Activated naive CD4-positive, alpha-beta T cell treated with anti-CD3 and anti-CD28 coated beads, Interleukin-2, amount 10 ng/mL, durations not matched to agents 7 days and 5 days (primary cell): ENCODE results near the gene CSE1L.
"Not testable (repeated sequence)": the region's sequence is repeated elsewhere in the genome, so short reads cannot be mapped to it uniquely, and the experiment has no call there.

Experiments used
- CTCF ChIA-PET: fragments of 350-600 bp; sonication (Branson Sonifier 250); formaldehyde crosslinking; loops from one replicate; lab custom pipeline; 2021; ENCODE audit warnings: antibody characterized with exemption; lab: Charles Lee
- DNase-seq: peaks from one replicate; pipeline ENCODE4 v3.0.0-alpha.2; 2020
- H3K27ac Mint-ChIP-seq: one replicate; pipeline ENCODE4 v1.8.0; 2021; ENCODE audit warnings: mild to moderate bottlenecking, moderate library complexity, mixed read lengths
- H3K27me3 Mint-ChIP-seq: one replicate; pipeline ENCODE4 v1.8.0; 2021; ENCODE audit warnings: mild to moderate bottlenecking, mixed read lengths
- H3K36me3 Mint-ChIP-seq: one replicate; pipeline ENCODE4 v1.8.0; 2021; ENCODE audit warnings: mixed read lengths
- H3K4me1 Mint-ChIP-seq: one replicate; pipeline ENCODE4 v1.8.0; 2021; ENCODE audit warnings: mixed read lengths
- H3K4me3 Mint-ChIP-seq: one replicate; pipeline ENCODE4 v1.8.0; 2021; ENCODE audit warnings: mild to moderate bottlenecking, moderate library complexity, mixed read lengths
- H3K9me3 Mint-ChIP-seq: one replicate; pipeline ENCODE4 v1.8.0; 2021; ENCODE audit warnings: mixed read lengths

The CSE1L gene

DNA sequence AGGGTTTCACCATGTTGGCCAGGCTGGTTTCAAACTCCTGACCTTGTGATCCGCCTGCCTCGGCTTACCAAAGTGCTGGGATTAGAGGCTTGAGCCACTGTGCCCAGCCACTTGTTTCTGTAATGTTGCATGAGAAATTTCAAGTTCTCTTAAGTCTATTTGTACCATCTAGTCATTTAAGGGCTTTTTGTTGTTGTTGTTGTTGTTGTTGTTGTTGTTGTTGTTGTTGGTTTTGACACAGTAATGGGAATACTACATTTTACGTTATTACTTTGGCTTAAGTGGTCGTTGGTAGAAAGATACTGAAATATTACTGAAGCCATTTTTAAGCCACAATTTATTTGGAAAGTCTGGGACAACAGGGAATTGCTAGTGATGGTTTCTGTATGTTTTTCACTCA is 52.0 kb downstream of the CSE1L start:
- Mint-ChIP-seq H3K9me3 (no peaks in the 10 kb centered on the region), H3K4me1 (peaks cover 14% of the 10 kb centered on the region), H3K27ac (peak overlapping the region; percentile 9), H3K4me3 (no peak overlapping the region), H3K27me3 (no peaks in the 10 kb centered on the region), H3K36me3 (peaks cover 68% of the 10 kb centered on the region)
- CTCF ChIA-PET, result no interaction called here
- no peak for DNase-seq

DNA sequence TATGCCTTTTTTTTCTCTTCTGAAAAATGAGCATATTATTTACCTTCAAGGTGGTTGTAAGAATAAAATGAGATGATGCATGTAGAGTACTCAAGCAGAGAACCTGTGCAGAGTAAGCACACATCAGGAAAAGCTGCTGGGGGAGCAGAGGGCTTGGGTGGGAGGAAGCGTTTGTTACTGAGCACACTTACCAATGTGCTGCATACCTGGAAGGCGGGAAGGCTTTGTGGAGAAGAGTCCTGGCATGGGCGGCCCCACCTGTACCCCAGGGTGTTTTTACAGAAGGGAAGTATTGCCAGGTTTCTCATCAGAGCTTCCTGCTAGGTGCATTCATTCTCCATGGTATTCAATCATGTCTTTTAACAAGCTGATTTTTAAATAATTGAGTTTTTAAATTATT is 52.9 kb downstream of the CSE1L start:
- Mint-ChIP-seq H3K27me3 (no peaks in the 10 kb centered on the region), H3K4me3 (no peak overlapping the region), H3K36me3 (peaks cover 69% of the 10 kb centered on the region), H3K9me3 (no peaks in the 10 kb centered on the region), H3K4me1 (peaks cover 14% of the 10 kb centered on the region), H3K27ac (no peak overlapping the region)
- no peak for DNase-seq
- CTCF ChIA-PET, result no interaction called here

DNA sequence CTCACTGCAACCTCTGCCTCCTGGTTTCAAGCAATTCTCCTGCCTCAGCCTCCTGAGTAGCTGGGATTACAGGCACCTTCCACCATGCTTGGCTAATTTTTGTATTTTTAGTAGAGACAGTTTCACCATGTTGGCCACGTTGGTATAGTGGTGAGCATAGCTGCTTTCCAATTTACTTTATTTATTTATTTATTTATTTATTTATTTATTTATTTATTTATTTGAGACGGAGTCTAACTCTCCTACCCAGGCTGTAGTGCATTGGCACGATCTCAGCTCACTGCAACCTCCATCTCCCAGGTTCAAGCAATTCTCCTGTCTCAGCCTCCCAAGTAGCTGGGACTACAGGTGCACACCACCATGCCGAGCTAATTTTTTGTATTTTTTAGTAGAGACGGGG is 54.2 kb downstream of the CSE1L start:
- not testable (repeated sequence) for H3K4me3 Mint-ChIP-seq, DNase-seq, H3K27me3 Mint-ChIP-seq, H3K9me3 Mint-ChIP-seq
- H3K27ac Mint-ChIP-seq, result peak overlapping the region; percentile 14
- CTCF ChIA-PET, result interaction anchor here (1.3 kb wide), 1 partner anchor 12 kb away, joined by 4 read pairs; no protein-coding TSS in a partner anchor
- H3K4me1 Mint-ChIP-seq, result peaks cover 14% of the 10 kb centered on the region
- peaks cover 64% of the 10 kb centered on the region for H3K36me3 Mint-ChIP-seq

DNA sequence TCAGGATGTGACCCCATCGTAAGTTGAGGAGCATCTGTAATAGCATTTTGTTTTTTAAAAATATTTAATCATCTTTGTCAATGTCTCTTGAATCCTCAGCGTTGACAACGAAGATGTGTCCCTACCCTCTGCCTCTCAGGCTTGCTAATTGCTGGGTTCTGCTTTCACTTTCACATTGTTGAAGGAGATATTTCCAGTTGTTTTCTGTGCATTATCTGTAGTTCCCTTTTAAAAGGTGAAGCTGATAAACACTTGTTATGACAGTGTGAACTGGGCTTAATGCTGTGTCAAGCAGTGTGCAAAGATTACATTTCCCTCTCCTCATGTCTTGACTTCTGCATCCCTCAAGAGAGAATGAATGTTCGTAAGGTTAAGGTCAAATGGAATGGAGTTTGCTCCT is 54.9 kb downstream of the CSE1L start:
- no peaks in the 10 kb centered on the region for H3K27me3 Mint-ChIP-seq
- peaks cover 62% of the 10 kb centered on the region for H3K36me3 Mint-ChIP-seq
- CTCF ChIA-PET, result interaction anchor here (1.3 kb wide), 1 partner anchor 12 kb away, joined by 4 read pairs; no protein-coding TSS in a partner anchor
- H3K4me1 Mint-ChIP-seq, result peaks cover 14% of the 10 kb centered on the region
- no peak overlapping the region for H3K4me3 Mint-ChIP-seq
- H3K27ac Mint-ChIP-seq, result peak overlapping the region; percentile 81
- H3K9me3 Mint-ChIP-seq, result no peaks in the 10 kb centered on the region
- DNase-seq, result no peak

DNA sequence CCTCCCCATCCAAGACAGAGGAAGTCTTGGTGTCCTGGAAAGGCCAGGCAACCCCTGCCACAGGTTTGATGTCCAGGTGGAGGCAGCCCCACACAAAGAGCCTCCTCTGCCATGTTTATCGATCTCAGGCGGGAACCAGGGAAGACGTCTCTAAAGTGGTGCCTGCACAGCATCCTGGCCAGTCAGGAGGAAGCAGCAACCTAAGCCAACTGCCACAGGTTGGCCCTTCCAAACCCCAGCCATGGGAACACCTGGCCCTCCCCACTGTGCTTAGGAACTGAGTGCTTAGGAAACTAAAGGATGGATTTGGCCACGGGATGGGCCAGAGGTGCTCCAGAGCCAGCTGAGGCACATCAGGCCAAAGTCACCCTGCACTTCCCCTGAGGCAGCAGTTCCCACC is 56.9 kb downstream of the CSE1L start:
- Mint-ChIP-seq H3K27ac (no peak overlapping the region), H3K4me1 (peaks cover 14% of the 10 kb centered on the region), H3K9me3 (no peaks in the 10 kb centered on the region), H3K4me3 (no peak overlapping the region), H3K36me3 (peaks cover 46% of the 10 kb centered on the region), H3K27me3 (no peaks in the 10 kb centered on the region)
- no peak for DNase-seq
- CTCF ChIA-PET, result no interaction called here

DNA sequence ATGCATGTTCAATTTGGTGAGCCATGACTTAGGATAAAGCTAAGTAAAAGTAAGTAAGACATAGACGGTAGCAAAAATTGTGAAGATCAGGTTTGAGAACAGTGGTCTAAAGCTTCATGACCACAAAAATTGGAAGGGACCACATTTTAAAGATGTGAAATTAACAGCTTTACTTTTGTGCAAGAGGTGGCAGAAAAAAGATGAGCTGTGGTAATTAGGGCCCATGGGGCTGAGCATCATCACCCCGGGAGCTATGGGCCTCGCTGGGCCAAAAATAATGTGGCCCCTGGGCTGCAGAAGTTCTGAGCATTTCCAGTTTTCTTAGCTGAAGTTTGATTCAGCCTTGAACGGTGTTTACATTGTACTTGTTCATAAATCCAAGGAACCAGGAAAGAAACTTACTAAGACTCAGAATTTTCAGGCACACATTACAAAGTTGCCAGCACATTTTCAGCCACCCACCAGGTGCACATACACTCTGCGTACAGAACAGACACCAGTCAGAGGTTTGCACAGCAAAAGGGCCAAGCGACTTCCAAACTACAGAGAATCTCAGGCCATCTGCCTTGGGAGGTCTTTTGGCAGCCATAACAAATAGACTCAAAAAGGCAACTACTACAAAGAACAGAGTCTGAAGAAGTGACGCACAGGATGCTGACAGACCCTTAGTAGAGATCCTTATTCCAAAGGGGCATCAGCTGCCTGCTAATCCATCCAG is 57.7 kb downstream of the CSE1L start:
- CTCF ChIA-PET, result no interaction called here
- no peak overlapping the region for H3K4me3 Mint-ChIP-seq
- no peaks in the 10 kb centered on the region for H3K27me3 Mint-ChIP-seq
- peaks cover 44% of the 10 kb centered on the region for H3K36me3 Mint-ChIP-seq
- H3K27ac Mint-ChIP-seq, result peak overlapping the region; percentile 37
- no peak for DNase-seq
- no peaks in the 10 kb centered on the region for H3K9me3 Mint-ChIP-seq
- H3K4me1 Mint-ChIP-seq, result peaks cover 14% of the 10 kb centered on the region

DNA sequence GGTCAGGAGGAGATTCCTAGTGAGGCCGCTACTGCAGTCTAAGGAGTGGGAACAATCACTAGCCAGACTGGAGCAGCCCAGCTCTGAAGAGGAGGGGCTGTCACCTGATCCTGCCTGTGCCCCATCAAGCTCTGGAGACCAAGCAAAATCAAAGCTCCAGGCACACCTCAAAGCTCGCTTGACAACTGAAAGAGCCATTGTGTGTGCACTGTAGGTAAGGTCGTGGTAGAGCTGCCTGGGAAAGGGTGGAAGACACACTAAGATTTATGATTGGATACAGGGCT is 58.2 kb downstream of the CSE1L start:
- Mint-ChIP-seq H3K4me3 (no peak overlapping the region), H3K27me3 (no peaks in the 10 kb centered on the region), H3K9me3 (no peaks in the 10 kb centered on the region), H3K36me3 (peaks cover 44% of the 10 kb centered on the region), H3K27ac (peak overlapping the region; percentile 37), H3K4me1 (peaks cover 14% of the 10 kb centered on the region)
- DNase-seq, result no peak
- CTCF ChIA-PET, result no interaction called here

DNA sequence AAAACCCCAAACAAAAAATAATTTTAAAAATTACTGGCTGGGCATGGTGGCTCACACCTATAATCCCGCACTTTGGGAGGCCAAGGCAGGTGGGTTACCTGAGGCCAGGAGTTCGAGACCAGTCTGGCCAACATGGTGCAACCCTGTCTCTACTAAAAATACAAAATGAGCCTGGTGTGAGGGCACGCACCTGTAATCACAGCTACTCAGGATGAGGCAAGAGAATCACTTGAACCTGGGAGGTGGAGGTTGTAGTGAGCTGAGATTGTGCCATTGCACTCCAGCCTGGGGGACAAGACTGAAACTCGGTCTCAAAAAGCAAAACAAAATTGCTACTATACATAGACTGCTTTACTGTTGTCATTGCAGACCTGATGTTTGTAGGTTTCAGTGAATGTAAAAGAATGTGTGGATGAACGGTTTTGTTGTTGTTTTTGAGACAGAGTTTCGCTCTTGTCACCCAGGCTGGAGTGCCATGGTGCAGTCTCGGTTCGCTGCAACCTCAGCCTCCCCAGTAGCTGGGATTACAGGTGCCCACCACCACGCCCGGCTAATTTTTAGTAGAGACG is 59.0 kb downstream of the CSE1L start:
- Mint-ChIP-seq H3K4me1 (peaks cover 11% of the 10 kb centered on the region), H3K27ac (peak overlapping the region; percentile 28), H3K36me3 (peaks cover 45% of the 10 kb centered on the region)
- H3K4me3 Mint-ChIP-seq, H3K9me3 Mint-ChIP-seq, DNase-seq, H3K27me3 Mint-ChIP-seq, CTCF ChIA-PET: not testable (repeated sequence)

DNA sequence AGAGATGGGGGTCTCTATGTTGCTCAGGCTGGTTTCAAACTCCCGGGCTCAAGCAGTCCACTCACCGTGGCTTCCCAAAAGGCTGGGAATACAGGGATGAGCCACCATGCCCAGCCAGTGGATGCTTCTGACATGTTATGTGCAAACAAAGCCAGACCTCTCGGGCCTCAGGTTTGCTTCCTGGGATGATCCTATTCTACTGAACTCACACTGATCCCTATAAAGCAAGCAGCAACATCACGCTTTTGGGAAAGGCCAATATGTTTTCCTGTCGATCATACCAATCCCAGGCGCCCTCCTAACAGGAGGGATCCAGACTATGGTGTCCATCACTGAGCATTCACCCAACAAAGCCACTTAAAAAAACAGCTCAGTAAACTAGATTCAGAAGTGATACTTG is 60.2 kb downstream of the CSE1L start:
- DNase-seq, result no peak
- Mint-ChIP-seq H3K36me3 (peaks cover 50% of the 10 kb centered on the region), H3K4me3 (no peak overlapping the region), H3K27me3 (no peaks in the 10 kb centered on the region), H3K27ac (no peak overlapping the region), H3K4me1 (peaks cover 2% of the 10 kb centered on the region), H3K9me3 (no peaks in the 10 kb centered on the region)
- CTCF ChIA-PET, result no interaction called here

DNA sequence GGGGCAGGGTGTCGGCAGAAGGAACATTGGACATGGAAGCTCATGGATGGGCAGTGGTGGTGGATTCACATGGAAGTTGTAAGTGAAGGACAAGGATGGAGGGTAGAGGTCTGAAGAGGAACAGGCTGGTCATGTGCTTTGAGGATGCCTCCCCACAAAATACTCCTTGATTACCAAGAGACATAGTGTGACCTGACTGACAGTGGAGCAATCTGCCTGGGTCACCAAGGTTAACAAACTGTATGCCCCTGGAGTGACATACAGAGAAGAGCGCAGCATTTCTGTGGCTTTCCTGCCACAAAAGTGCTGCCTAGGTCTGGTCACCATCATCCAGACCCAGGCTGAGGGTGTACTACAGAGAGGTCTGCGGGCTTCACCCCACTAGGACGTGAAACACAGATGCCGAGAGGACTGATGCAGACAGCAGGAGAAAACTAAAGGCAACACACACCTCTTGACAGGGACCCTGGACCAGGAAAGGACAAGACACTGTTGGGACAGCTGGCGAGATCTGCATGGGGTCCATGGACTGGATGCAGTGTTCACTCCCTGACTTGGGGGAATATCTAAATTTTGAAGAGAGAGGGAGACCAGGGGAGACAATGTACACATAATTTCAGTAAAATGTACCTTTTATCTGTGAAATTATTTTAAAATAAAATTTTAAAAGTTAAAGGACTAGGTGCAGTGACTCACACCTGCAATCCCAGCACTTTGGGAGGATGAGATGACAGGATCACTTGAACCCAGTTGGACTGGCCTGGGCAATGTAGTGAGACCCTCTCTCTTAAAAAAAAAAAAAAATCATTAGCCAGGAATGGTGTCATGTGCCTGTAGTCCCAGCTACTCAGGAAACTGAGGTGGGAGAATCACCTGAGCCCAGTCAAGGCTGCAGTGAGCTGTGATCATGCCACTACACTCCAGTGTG is 64.9 kb downstream of the CSE1L start:
- Mint-ChIP-seq H3K36me3 (peaks cover 41% of the 10 kb centered on the region), H3K4me1 (no peaks in the 10 kb centered on the region), H3K27ac (no peak overlapping the region), H3K27me3 (no peaks in the 10 kb centered on the region), H3K9me3 (no peaks in the 10 kb centered on the region), H3K4me3 (no peak overlapping the region)
- CTCF ChIA-PET, result interaction anchor here (0.6 kb wide), 1 partner anchor 27 kb away, joined by 3 read pairs; no protein-coding TSS in a partner anchor
- no peak for DNase-seq

DNA sequence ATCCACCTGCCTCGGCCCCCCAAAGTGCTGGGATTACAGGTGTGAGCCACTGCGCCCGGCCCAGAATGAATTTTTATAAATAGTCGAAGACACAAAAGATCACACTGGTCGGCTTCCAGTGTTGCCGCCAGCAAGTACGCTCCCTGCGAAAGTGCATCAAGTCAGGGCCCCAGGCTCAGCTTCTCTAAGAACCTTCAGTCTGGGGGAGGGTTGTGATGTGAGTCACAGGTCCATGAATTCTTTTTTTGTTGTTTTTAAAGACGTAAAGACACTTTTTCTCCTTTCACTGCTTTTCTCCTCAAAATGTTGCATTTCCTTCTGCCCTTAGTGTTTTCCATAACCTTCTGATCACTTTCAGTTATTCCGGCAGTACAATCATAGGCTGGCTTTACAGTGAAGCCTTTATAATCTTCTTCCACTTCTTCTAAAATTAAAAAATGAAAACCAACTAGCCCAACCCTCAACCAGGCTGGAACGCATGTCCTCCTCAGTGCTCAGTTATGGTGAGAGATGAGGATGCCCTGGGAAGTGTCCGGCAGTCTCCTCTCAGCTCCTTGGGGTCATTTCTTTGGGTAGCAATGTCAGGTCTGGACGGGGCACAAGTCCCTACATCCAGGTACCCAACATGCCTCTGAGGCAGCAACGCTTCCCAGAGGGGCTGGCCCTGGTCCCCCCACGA is 66.6 kb downstream of the CSE1L start:
- Mint-ChIP-seq H3K4me3 (no peak overlapping the region), H3K9me3 (no peaks in the 10 kb centered on the region), H3K27me3 (no peaks in the 10 kb centered on the region), H3K36me3 (peaks cover 53% of the 10 kb centered on the region), H3K4me1 (no peaks in the 10 kb centered on the region), H3K27ac (no peak overlapping the region)
- no peak for DNase-seq
- CTCF ChIA-PET, result no interaction called here

DNA sequence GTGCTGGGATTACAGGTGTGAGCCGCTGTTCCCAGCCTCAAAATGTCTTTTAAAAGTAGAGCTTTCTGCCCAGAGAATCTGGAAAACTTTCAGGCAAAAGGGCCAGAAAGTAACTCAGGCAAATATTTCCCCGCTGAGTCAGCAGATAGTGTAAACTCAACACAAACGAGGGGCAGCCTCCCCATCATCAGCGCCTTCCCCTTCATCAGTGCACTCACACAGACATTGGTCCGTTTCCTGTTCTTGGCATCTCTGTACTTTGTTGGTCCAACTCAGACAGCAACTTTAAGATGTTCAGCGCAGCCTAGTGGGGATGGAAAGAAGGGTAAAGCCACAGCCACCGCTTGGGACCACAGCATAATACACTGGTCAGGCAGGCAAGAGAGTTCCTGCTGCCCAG is 69.5 kb downstream of the CSE1L start:
- CTCF ChIA-PET, result no interaction called here
- H3K4me1 Mint-ChIP-seq, result no peaks in the 10 kb centered on the region
- peaks cover 62% of the 10 kb centered on the region for H3K36me3 Mint-ChIP-seq
- H3K27me3 Mint-ChIP-seq, result no peaks in the 10 kb centered on the region
- H3K27ac Mint-ChIP-seq, result no peak overlapping the region
- DNase-seq, result no peak
- no peaks in the 10 kb centered on the region for H3K9me3 Mint-ChIP-seq
- no peak overlapping the region for H3K4me3 Mint-ChIP-seq

DNA sequence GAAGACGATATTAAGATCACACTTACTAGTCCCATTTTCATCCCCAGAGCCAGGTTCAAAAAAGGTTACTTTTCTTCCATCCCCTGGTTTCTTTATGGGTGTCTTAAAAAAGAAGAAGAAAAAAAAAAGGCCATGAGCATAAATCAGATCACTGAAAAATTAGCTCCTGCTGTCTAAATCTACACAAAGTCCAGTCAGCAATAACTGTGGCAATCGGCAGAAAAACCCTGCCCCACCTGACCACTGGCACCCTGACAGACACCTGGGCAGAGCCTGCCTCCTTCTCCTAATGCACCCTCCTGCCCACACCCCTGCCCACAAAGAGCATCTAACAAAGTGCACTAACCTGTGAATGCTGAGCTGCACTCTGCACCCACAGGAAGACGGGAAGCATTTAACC is 72.2 kb downstream of the CSE1L start:
- H3K27ac Mint-ChIP-seq, result no peak overlapping the region
- CTCF ChIA-PET, result no interaction called here

DNA sequence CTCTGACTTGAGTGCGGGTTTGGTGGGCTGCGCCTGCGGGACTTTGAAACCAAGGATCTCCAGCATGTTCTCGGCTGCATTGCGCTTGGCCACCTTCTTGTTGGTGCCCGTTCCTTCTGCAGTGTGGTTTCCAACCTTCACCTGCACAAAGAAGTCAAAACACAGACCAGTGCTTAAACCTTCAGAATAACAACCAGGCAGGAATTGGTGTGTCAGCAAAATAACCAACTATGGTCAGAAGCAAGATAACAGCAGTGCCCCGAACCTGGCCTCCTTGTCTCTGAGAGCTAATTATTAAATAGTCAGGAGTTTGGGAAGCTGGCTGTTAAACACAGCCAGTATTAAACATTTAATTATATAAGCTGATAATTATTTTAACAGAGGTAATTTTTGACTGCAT is 73.9 kb downstream of the CSE1L start:
- Mint-ChIP-seq H3K4me1 (no peaks in the 10 kb centered on the region), H3K4me3 (no peak overlapping the region), H3K27me3 (no peaks in the 10 kb centered on the region), H3K36me3 (peaks cover 64% of the 10 kb centered on the region), H3K27ac (no peak overlapping the region), H3K9me3 (no peaks in the 10 kb centered on the region)
- CTCF ChIA-PET, result interaction anchor here (0.6 to 2.4 kb wide), 2 partner anchors 87 to 97 kb away, joined by 3 to 6 read pairs; no protein-coding TSS in a partner anchor
- DNase-seq, result no peak

More for the DNA sequence above, 72.2 kb downstream of the CSE1L start:
- DNase-seq, result no peak
- Mint-ChIP-seq H3K4me1 (no peaks in the 10 kb centered on the region), H3K4me3 (no peak overlapping the region), H3K9me3 (no peaks in the 10 kb centered on the region), H3K27me3 (no peaks in the 10 kb centered on the region), H3K36me3 (peaks cover 61% of the 10 kb centered on the region)
